Measurements from ENCODE around the gene ANKRD52.
A peak's percentile ranks its signal among the peaks of the same experiment; 100 is the strongest.

Gene ANKRD52

DNA sequence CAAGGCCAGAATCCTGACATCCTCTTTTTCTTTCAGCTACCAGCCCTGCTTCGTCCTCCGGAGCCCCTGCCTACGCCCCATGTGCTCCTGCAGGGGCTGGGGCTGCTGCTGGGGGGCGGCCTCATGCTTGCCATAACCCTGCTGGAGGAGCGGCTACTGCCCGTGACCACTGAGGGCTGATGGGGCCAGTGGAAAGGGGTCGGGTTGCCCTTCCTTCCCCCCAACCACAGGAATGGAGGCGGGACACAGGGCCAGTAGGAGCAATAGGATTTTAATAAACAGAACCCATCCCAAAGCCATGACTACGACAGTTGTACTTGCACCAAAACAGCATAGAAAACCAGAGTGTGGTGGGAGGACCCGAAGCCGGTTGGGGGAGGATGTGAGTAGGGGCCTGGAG lies 20.6 kb downstream of the ANKRD52 start:
- FAIRE-seq = no peak

DNA sequence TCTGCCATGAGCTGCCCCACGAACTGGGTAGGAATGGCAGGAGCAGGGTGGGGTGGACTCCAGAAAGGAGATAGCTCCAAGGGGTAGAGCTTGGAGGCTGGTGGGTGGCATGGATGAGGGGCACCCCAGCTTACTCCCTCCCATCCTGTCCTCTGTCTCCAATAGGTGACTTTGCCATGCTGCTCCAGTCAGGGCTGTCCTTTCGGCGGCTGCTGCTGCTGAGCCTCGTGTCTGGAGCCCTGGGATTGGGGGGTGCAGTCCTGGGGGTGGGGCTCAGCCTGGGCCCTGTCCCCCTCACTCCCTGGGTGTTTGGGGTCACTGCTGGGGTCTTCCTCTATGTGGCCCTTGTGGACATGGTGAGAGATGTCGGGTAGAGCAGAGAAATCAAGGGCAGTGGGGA lies 21.2 kb downstream of the ANKRD52 start:
- no peak for FAIRE-seq

DNA sequence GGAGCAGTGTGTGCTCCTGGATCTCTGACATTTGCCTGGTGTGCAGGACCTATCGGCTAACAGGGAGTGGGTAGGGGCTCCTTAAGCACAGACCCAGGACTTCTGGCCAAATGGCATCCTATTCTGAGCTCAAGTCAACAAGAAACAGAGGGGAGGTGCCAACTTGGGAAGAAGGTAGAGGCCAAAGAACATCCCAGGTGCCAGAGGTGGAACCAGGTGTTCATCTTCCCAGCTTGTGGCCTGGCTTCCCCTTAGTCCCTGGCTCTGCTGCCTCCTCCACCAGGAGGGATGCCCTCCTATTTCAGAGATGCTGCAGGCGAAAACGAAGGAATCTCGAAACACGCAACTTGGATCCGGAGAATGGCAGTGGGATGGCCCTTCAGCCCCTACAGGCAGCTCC lies 22.1 kb downstream of the ANKRD52 start:
- no peak for FAIRE-seq

DNA sequence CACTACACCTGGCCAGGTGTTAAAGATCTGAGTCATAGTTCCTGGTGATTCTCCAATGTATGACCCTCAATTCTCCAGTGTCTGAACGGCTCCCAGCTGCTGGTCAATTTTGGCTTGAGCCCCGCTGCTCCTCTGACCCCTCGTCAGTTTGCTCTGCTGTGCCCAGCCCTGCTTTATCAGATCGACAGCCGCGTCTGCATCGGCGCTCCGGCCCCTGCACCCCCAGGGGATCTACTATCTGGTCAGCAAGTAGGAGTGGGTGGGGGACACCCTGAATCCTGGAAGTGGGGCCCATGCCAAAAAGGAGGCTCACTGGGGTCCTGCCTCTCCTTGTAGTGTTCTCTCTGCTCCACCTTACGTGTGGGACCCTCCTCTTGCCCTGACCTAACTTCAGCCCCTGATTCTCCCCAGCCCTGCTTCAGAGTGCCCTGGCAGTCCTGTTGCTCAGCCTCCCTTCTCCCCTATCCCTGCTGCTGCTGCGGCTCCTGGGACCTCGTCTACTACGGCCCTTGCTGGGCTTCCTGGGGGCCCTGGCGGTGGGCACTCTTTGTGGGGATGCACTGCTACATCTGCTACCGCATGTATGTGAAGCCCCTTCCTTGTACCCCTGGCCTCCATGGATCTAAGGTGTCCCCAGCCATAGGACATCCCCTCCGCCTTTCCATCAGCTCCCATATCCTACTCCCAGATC lies 23.3 kb downstream of the ANKRD52 start:
- no peak for FAIRE-seq

GRCh38 chr12:56231184-56231582 lies 27.0 kb downstream of the ANKRD52 start:
- no peak for FAIRE-seq

- no peak for FAIRE-seq
Observed at GRCh38 chr12:56230432-56231183, 27.6 kb downstream of the ANKRD52 start.

DNA sequence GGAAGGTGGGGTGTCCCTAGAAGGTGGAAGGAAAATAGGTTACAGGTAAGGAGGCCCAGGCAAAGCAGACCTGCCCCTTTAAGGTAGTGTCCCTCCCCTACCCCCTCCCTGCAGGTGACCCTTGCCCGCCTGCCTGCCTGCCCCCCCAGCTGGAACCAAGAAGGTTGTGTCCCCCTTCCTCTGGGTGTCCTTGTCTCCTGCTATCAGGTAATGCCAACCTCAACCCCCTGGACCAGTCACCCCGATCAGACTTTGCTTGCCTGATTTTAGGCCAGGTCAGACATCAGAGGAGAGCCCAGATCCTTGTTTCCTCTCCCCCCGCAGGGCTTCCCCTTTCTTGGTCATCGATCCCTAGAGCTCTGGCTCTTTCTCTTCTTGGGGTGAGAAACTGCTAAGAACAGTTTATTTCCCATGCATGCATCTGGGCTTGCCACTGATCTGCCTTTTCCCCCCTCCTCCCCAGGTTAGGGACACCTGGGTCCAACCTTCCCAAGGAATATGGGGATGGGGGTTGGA lies 28.2 kb downstream of the ANKRD52 start, which contains the start of gene SLC39A5:
TSS of gene SLC39A5 (plus strand) at position 136 of the 516 bp plus-strand sequence. CDS start 1,224 bp downstream, outside the sequence.
- FAIRE-seq = no peak

DNA sequence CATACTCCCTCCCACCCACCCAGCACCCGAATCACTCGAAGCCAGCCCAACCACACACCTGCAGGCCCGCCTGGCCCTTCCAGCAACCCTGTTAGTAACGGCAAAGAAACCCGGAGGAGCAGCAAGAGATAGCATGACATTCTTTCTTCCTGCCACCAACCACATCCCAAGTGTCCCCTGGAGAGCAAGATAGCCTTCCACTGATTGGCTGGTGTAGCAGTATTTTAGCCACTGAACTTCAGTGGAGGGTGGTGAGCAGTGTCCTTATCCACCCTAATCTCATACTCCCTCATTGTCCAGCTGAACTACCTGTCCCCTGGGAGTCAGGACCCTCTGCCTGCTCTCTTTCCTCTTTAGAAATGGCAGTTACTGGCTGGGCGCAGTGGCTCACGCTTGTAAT lies 29.1 kb downstream of the ANKRD52 start:
- no peak for FAIRE-seq

DNA sequence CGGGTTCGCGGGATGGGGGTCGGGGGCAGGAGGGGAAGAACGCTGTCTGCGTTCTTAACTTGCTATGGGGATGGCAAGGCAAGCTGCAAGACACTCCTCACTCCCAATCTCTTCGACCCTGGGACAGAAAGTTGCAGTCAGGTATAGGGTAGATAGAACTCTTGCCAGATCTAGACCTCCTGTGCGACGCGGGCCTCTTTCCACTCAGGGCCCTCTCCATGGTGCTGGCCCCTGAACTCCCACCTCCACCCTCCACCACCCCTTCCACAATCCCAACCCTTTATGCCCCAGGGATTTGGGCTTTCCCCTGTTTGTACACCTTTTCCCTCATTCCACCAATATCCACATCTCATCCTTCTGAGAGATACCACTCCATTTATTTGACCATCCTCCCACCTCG lies 33.2 kb downstream of the ANKRD52 start:
- no peak for FAIRE-seq

- FAIRE-seq = peak; percentile 53
Observed at GRCh38 chr12:56224102-56224701, 34.0 kb downstream of the ANKRD52 start, which contains the start of gene NABP2. TSS of gene NABP2 (plus strand) at chr12:56224342. CDS start at chr12:56224857, 515 bp downstream.

DNA sequence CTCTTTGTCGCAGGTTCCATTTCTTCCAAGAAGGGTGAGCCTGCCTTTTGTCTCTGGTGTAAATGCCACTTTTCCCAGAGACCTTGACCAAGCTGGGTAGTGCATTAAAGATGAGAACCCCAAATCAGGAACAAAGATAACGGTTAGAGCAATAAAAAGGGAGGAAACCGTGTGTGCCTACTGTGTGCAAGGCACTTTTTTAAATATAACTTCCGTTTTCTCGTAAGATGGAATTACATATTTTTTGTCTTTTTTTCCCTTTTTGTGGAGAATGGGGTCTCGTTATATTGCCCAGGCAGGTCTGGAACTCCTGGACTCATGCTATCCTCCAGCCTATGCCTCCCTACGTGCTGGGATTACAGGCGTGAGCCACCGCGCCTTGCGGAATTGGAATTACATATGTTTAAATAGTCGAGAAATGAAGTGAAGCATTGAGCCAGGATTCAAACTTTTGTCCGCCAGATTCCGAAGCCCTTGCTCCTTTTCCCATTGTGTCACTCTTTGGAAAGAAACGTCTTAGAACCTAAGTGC lies 34.5 kb downstream of the ANKRD52 start:
- FAIRE-seq = no peak

- FAIRE-seq = no peak
Observed at GRCh38 chr12:56222531-56222895, 35.7 kb downstream of the ANKRD52 start.

GRCh38 chr12:56221757-56222530 lies 36.2 kb downstream of the ANKRD52 start, which contains the start of gene RNF41:
TSS of gene RNF41 (minus strand) at chr12:56221922. CDS start at chr12:56214047, 7,875 bp downstream.
- FAIRE-seq = no peak

- FAIRE-seq = no peak
Observed at GRCh38 chr12:56221232-56221756, 36.9 kb downstream of the ANKRD52 start.

DNA sequence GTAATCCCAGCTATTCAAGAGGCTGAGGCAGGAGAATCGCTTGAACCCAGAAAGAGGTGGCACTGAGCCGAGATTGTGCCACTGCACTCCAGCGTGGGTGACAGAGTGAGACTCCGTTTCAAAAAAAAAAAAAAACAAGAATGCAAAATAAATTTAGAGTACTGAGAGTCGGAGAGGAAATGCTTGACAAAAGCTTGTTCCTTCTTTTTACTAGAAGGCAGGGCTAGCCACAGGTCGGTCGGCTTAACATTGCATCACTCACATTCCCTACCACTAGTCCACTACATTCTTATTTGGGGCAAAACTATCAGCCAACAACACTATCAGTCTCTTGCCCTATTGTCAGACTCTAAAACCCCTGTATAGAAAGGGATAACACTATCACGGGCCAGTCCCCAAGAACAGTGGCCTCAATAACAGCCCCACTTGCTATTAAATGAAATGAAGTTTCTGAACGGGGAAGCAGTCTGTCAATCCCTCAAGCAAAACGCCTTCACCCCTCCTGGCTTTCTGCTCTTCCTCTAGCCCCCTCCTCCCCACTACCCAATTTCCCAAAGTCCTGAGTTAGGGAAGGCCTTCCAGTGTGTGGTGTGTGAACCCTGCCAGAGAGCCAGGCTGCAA lies 37.5 kb downstream of the ANKRD52 start:
- FAIRE-seq = no peak

- no peak for FAIRE-seq
Observed at GRCh38 chr12:56219840-56220239, 38.3 kb downstream of the ANKRD52 start.

GRCh38 chr12:56216461-56216860 lies 41.7 kb downstream of the ANKRD52 start:
- FAIRE-seq = no peak

GRCh38 chr12:56213878-56214277 lies 44.3 kb downstream of the ANKRD52 start:
- FAIRE-seq = no peak

DNA sequence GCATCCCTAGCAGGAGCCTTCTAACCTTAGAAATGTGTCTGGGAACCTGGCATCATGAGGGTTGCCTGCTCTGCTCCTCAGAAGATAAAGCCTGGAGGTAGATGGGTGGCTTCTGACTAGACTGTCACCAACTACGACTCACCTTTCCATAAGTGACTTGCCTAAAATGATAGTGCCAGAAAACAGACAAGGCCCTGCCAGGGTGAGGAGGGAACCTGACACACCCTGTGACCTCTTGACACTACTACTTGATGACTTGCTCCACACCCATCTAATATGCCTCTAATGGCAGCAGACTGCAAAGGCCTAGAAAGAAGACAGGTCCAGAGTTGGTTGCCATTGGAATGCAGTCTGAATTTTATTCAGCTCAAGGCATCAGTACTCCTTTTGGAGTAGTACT lies 45.8 kb downstream of the ANKRD52 start:
- no peak for FAIRE-seq

- FAIRE-seq = no peak
Observed at GRCh38 chr12:56208006-56208405, 50.2 kb downstream of the ANKRD52 start.

DNA sequence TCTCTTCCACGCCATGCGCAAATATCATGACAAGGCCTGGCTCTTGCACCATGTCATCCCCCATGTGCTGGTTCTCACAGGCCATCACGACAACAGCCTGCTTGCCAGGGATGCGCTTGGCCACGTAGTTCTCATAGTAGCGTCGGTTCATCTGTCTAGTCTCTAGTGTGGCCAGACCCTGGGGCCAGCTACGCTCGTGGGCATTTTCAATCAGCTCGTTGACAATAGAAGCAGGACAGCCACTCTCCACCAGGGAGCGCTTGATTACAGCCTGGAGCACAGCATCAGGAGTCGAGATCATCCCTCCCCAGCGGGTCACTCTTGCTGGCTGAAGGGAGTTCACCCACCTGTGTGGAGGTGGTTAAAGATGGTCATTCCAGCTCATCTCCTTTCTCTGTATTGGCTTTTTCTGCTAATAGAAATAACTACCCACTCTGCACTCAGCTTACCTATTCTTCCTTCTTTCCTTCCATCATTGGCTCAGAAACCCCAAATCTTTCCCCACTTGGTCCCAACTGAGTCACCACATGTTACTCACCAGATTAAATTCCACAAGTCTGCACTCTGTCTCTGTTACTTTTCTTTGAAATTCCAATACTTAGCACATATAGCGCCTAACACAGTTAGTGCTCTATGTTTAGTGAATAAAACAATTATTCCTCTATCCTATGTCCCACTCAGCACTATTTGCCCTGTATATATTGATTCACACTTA lies 51.6 kb downstream of the ANKRD52 start:
- FAIRE-seq = no peak
